ENCODE results near the gene EN2. TPM values are rescaled to one million over a fixed set of nuclear protein-coding genes. Genes with fewer than 3 reads are reported as not detected.

Gene EN2
- polyA plus RNA-seq, 1 experiment, result not detected

- ChIA-PET CTCF (no interaction called here), POLR2A (no interaction called here)
- H3K27ac ChIP-seq (ENCODE audit: low read depth, low read length), result no peak overlapping the region
- H3K4me3 ChIP-seq (ENCODE audit: low read depth, low read length), result no peak overlapping the region
- H3K27me3 ChIP-seq (ENCODE audit: control insufficient read depth, insufficient read depth, low read length), result peaks cover 33% of the 10 kb centered on the region
- DNase-seq (ENCODE audit: low read depth, low spot score), result no peak
- no peaks in the 10 kb centered on the region; the same call in 1 of the 2 replicates for H3K9me3 ChIP-seq (ENCODE audit: control insufficient read depth, insufficient read depth, low read length)
- no peak for TF ChIP-seq CTCF (IDR thresholded peaks at IDR 0.05; ENCODE audit: low read depth, low read length)
Observed at GRCh38 chr7:155513543-155514285, 55.8 kb downstream of the EN2 start.

GRCh38 chr7:155514296-155514695 lies 56.4 kb downstream of the EN2 start:
- Histone ChIP-seq H3K9me3 (ENCODE audit: control insufficient read depth, insufficient read depth, low read length) (no peaks in the 10 kb centered on the region; the same call in 1 of the 2 replicates), H3K4me3 (ENCODE audit: low read depth, low read length) (no peak overlapping the region), H3K27me3 (ENCODE audit: control insufficient read depth, insufficient read depth, low read length) (peaks cover 27% of the 10 kb centered on the region), H3K27ac (ENCODE audit: low read depth, low read length) (no peak overlapping the region)
- no peak for TF ChIP-seq CTCF (IDR thresholded peaks at IDR 0.05; ENCODE audit: low read depth, low read length)
- CTCF ChIA-PET, result no interaction called here
- DNase-seq (ENCODE audit: low read depth, low spot score), result no peak
- POLR2A ChIA-PET, result no interaction called here

Other genes with a start within 250 kb of the EN2 start
- 26.5 and 29.4 TPM in 2 replicates for gene INSIG1, start 160.3 kb upstream of the EN2 start, polyA plus RNA-seq (2011; rRNA removed)
- not detected in 2 replicates for gene CNPY1, start 88.4 kb downstream of the EN2 start, polyA plus RNA-seq (2011; rRNA removed)
- gene RBM33, start 186.5 kb downstream of the EN2 start, polyA plus RNA-seq (2011; rRNA removed), result 8.3 and 9.5 TPM in 2 replicates

All from AG04450 (cell line).